Measurements from ENCODE around the gene HOXB5.

The HOXB5 gene

DNA sequence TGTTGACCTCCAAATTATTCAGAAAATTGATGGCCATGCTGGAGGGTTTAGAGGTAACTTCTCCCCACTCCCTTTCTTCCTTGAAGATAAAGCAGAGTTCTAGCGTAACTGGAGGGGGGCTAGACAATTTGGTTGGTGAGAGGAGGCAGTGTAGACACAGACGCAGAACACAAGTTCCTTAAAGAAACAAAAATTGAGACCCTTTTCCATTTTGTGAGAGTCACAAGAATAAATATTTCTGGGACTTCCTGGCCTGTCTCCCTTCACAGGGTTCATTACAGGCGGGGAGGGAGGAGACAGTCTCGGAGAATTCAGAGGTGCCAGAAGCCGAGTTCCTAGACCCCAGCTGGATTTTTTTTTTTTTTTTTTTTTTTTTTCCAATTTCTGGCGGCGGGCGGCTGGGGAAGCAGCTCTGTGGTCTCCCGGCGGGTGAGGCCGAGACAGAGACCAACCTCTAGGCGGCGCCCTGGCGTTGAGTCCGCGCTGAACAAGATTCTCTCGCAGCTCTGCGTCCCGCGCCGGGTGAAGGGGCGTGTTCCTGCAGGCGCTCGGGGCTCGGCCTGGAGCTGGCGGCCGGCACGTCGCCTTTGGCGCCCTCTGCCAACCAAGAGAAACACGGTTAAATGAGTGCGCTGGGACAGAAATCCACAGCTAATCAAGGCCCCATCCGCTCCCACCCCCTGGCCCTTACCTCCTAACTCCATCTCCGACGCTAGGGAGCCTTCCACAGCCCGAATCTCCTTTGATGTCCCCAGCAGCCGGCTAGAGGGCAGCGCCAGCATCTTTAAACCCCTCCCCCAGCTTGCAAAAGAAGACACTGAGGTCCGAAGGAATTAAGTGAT is 42.8 kb upstream of the HOXB5 start:
- TF ChIP-seq POLR2AphosphoS5 (IDR thresholded peaks at IDR 0.05; ENCODE audit: low read depth, low read length), result no peak

DNA sequence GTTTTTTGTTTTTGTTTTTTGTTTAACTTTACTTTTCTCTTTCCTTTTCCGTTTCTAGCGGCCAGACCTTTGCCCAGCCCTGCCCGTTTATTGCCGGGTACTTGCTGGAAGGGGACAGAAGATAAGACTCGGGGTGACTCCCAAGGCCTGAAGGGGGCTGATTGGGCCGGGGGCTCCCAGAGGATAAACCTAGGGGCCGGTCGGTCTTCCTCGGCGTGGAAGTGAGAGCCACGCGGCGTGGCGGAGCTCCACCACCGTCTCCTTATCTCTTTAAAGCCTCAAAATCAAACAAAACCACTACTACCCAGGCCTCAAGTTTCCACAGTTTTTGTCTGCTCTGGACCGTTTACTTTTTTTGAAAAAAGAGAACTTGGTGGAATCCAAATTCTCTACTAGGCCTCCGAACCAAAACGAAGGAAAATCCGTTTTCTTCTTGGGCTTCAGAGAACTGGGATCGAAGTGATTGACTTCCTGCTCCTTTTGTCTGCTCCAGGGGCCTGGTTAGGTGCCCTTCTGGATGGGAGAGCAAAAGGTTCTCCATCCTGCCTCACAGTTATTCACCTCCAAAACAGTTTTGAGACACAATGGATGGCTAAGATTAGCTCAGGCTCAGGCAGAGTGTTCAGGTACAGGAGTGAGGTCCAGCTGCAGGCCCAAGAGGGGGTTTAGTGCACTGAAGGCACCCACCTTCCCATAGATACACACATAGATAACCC is 41.1 kb upstream of the HOXB5 start:
- TF ChIP-seq TAF1 (IDR thresholded peaks at IDR 0.05; ENCODE audit: borderline replicate concordance, insufficient read depth, low read length), result no peak

DNA sequence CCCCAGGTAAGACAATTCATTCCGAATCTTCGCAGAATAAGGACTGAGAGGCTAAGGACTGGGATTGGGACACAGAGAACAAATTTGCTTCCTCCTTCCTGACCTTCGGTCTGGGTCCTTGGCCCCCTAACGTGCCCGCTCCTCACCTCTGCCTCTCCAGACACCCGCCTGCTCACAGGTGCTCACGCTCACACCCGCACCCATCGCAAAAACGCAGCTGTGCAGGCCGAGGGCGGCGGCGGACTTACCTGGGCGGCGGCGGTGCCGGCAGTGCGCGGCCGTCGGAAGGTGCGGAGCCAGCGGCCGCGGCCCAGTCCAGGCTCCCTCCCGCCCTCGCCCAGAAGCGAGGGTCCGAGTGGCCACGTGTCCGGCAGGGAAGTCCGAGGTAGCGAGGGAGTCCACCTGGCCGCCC is 39.7 kb upstream of the HOXB5 start:
- TF ChIP-seq FOXP2 (optimal IDR thresholded peaks at IDR 0.05; ENCODE audit: borderline replicate concordance, extremely low read depth, extremely low read length, insufficient read depth), result no peak
- no peak for TF ChIP-seq SIN3A (IDR thresholded peaks at IDR 0.05; ENCODE audit: borderline replicate concordance, insufficient read depth, low read length)
- TF ChIP-seq, protein P1, sequence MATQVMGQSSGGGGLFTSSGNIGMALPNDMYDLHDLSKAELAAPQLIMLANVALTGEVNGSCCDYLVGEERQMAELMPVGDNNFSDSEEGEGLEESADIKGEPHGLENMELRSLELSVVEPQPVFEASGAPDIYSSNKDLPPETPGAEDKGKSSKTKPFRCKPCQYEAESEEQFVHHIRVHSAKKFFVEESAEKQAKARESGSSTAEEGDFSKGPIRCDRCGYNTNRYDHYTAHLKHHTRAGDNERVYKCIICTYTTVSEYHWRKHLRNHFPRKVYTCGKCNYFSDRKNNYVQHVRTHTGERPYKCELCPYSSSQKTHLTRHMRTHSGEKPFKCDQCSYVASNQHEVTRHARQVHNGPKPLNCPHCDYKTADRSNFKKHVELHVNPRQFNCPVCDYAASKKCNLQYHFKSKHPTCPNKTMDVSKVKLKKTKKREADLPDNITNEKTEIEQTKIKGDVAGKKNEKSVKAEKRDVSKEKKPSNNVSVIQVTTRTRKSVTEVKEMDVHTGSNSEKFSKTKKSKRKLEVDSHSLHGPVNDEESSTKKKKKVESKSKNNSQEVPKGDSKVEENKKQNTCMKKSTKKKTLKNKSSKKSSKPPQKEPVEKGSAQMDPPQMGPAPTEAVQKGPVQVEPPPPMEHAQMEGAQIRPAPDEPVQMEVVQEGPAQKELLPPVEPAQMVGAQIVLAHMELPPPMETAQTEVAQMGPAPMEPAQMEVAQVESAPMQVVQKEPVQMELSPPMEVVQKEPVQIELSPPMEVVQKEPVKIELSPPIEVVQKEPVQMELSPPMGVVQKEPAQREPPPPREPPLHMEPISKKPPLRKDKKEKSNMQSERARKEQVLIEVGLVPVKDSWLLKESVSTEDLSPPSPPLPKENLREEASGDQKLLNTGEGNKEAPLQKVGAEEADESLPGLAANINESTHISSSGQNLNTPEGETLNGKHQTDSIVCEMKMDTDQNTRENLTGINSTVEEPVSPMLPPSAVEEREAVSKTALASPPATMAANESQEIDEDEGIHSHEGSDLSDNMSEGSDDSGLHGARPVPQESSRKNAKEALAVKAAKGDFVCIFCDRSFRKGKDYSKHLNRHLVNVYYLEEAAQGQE (IDR thresholded peaks at IDR 0.05; ENCODE audit: insufficient read depth in 1 of 2, low read depth in 2 of 2, low read length in 2 of 2), result no peak
- TF ChIP-seq TAF1 (IDR thresholded peaks at IDR 0.05; ENCODE audit: borderline replicate concordance, insufficient read depth, low read length), result no peak
- no peak for TF ChIP-seq POLR2AphosphoS5 (IDR thresholded peaks at IDR 0.05; ENCODE audit: low read depth, low read length)

DNA sequence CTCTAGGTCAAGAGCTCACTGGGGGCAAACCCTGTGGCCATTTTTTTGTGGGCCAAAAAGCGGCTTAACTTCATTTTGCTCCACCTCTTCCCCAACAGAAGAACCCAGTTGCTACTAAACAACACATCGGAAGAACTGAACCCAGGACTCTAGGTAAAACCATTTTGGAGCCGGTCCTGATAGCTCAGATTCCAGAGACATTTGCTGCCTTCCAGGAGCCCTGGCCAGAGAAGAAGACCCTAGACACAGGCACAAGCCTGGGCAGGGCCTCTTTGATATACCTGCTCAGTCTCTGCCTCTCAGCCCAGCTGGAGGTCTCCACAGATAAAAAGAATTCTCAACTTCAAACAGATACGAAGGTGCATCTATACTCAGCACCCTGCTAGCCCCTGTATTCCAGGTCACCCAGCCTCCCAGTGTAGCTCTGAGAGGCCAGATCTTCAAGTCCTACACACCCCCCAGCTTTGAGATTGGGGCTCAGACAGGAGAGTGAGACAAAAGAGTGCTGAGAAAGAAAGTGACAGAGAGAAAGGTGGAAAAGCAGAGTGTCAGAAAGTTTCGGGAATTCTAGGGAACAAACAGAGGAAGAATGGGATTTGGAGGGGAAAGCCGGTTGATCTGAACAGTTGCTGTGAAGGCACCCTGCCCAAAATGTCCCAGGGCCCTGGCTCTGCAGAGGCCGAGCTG is 39.1 kb upstream of the HOXB5 start:
- TF ChIP-seq TAF1 (IDR thresholded peaks at IDR 0.05; ENCODE audit: borderline replicate concordance, insufficient read depth, low read length), result no peak
- TF ChIP-seq SIN3A (IDR thresholded peaks at IDR 0.05; ENCODE audit: borderline replicate concordance, insufficient read depth, low read length), result no peak
- TF ChIP-seq, protein P1 (IDR thresholded peaks at IDR 0.05; ENCODE audit: insufficient read depth in 1 of 2, low read depth in 2 of 2, low read length in 2 of 2), result no peak
- no peak for TF ChIP-seq POLR2AphosphoS5 (IDR thresholded peaks at IDR 0.05; ENCODE audit: low read depth, low read length)
- TF ChIP-seq FOXP2 (optimal IDR thresholded peaks at IDR 0.05; ENCODE audit: borderline replicate concordance, extremely low read depth, extremely low read length, insufficient read depth), result no peak

DNA sequence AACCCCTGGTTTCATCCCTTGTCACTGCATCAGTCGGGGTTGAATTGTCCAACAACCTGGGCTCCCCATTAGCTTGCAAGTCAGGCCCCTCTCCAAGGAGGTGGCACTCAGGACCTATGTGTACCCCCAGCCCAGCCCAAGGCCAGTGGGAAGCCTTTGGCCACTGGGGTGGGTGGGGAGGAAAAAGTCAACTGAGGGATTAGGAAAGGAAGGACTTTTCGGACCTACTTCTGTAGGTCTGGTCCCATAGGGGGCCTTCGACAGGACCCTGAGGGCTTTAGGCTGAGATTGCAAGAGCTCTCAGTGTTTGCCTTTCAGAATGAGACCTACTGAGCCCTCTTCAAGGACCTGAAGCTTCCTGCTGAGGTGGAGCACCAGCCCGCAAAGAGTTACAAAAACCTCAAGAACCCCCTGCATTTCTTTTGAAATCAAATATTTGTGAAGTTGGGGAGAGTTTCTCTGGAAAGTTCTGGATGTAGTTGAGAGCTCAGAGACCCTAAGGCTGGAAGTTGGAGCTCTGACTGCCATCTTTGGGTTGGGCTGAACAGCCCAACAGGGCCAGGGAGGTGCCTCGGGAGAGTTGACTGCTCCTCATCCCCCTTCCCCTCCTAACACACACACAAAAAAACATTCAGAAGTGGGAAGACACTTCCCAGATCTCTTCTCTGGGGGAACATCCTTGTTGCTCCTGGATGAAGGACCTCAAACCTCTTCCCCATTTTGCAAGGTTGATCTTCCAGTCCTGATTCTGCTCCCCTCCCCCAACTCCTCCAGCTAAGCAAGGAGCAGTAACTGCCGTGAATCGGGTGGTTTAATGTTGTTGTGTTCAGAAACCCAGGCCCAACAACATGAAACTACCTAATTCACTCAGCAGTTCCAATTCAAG is 38.4 kb upstream of the HOXB5 start:
- TF ChIP-seq SIN3A (IDR thresholded peaks at IDR 0.05; ENCODE audit: borderline replicate concordance, insufficient read depth, low read length), result no peak
- TF ChIP-seq FOXP2 (optimal IDR thresholded peaks at IDR 0.05; ENCODE audit: borderline replicate concordance, extremely low read depth, extremely low read length, insufficient read depth), result no peak
- no peak for TF ChIP-seq TAF1 (IDR thresholded peaks at IDR 0.05; ENCODE audit: borderline replicate concordance, insufficient read depth, low read length)
- no peak for TF ChIP-seq POLR2AphosphoS5 (IDR thresholded peaks at IDR 0.05; ENCODE audit: low read depth, low read length)
- TF ChIP-seq, protein P1 (IDR thresholded peaks at IDR 0.05; ENCODE audit: insufficient read depth in 1 of 2, low read depth in 2 of 2, low read length in 2 of 2), result no peak

Measured in PFSK-1 (cell line).